Sigmoid colon (tissue), 7 donors: ENCODE measurements around the gene CCDC191. TPM values are rescaled to one million over a fixed set of nuclear protein-coding genes. Genes with fewer than 3 reads are reported as not detected.

Experiments used
- DNase-seq: peaks from one replicate; pipeline ENCODE4 v3.0.0-alpha.2; 2019
- H3K27ac ChIP-seq, 4 donors: fragments of 200-600 bp; sonication (generic); one replicate each; pipeline ENCODE4 v1.5.1; 2016 to 2019; ENCODE audit warnings: mild to moderate bottlenecking in 1 of 4
- H3K27me3 ChIP-seq, 3 donors: fragments of 200-600 bp; sonication (generic); one replicate each; pipeline ENCODE4 v1.5.1; 2019; ENCODE audit warnings: mild to moderate bottlenecking in 1 of 3
- H3K36me3 ChIP-seq, 4 donors: fragments of 200-600 bp; sonication (generic); one replicate each; pipeline ENCODE4 v1.5.1; 2016 to 2019
- H3K4me1 ChIP-seq, 4 donors: fragments of 200-600 bp; sonication (generic); one replicate each; pipeline ENCODE4 v1.5.1; 2017 to 2019
- H3K4me3 ChIP-seq, 4 donors: fragments of 200-600 bp; sonication (generic); one replicate each; pipeline ENCODE4 v1.5.1; 2017 to 2019; ENCODE audit warnings: mild to moderate bottlenecking in 2 of 4, moderate library complexity in 1 of 4
- H3K9me3 ChIP-seq, 4 donors: fragments of 200-600 bp in 3 of 4; sonication (generic) in 3 of 4; one replicate each; pipeline versions ENCODE4 v1.5.1 to v1.6.1; 2013 to 2019
- EP300 ChIP-seq, 4 donors: sonication (generic); formaldehyde crosslinking; IDR thresholded peaks; one replicate each; pipeline ENCODE4 v1.6.1; 2017; ENCODE audit warnings: antibody characterized with exemption in 4 of 4
- POLR2A ChIP-seq, 2 donors: fragments of 450-650 bp; IDR thresholded peaks; one replicate each; pipeline ENCODE4 v1.6.1; 2016; ENCODE audit warnings: antibody characterized with exemption in 2 of 2, mild to moderate bottlenecking in 2 of 2, moderate library complexity in 2 of 2
- POLR2AphosphoS5 ChIP-seq, 4 donors: sonication (generic); formaldehyde crosslinking; IDR thresholded peaks; one replicate each; pipeline ENCODE4 v1.6.1; 2017; ENCODE audit warnings: antibody characterized with exemption in 4 of 4
- WGBS, 2 donors: extraction: QIAGEN DNeasy Blood & Tissue Kit; methylation state at CpG; one replicate each; pipeline ENCODE4 v1.1.7; 2013; 5-methylcytosine and 5-hydroxymethylcytosine counted together
- intact Hi-C: fragments of 100-400 bp; cut with DNase I; formaldehyde crosslinking; loops from one replicate; pipeline ENCODE4 v1.15.1; 2023
- polyA plus RNA-seq, 3 donors: library from polyadenylated mRNA; stranded (reverse); fragments of 200-250 nt; gene quantifications; one replicate each; pipeline ENCODE4 v1.2.3, GENCODE V29; 2013
- total RNA-seq, 4 donors: library from RNA; depleted of rRNA; stranded (reverse); fragments of >200 nt; gene quantifications; one replicate each; pipeline ENCODE4 v1.1.0, GENCODE V29; 2016
- TF ChIP-seq, protein P1 (sequence below), 4 experiments: fragments of 450-650 bp in 3 of 4; fragments of 200-600 bp in 1 of 4; IDR thresholded peaks; one replicate each; pipeline ENCODE4 v1.5.1; 2016 to 2019; ENCODE audit warnings: antibody characterized with exemption in 4 of 4, mild to moderate bottlenecking in 3 of 4, moderate library complexity in 2 of 4
- donor health status: healthy with polysubstance abuse.
- donor health status: Bipolar disorder and iron deficiency.
- donor health status: healthy.

Gene CCDC191
- total and polyA plus RNA-seq, 7 donors = 0.60 to 5.5 (median 3.2) TPM

DNA sequence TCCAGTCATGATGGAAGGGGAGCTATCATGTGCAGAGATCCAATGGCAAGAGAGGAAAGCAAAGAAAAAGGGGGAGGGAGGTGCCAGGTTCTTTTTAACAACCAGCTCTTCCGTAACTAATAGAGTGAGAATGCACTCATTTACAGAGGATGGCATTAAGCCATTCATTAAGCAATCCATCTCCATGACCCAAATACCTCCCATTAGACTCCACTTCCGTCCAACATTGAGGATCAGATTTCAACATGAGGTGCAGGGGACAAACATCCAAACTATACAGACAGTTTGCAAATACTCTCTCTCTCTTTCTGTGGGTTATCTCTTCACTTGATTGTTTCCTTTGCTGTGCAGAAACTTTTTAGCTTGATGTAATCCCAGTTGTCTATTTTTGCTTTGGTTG is 87.3 kb downstream of the CCDC191 start:
- H3K27ac ChIP-seq = no peak overlapping the region
- H3K36me3 ChIP-seq = no peaks in the 10 kb centered on the region
- intact Hi-C loops = no loop called here
- H3K9me3 ChIP-seq = peaks cover 0 to 12% (median 3%) of the 10 kb centered on the region in 4 donors
- H3K27me3 ChIP-seq = no peaks in the 10 kb centered on the region
- DNase-seq = no peak
- WGBS, 2 donors = 84 to 89% methylated on average over 2 of the region's 2 CpGs
- no peaks in the 10 kb centered on the region for H3K4me1 ChIP-seq
- H3K4me3 ChIP-seq = no peak overlapping the region
- TF ChIP-seq POLR2AphosphoS5 (IDR thresholded peaks at IDR 0.05) = no peak
- TF ChIP-seq, protein P1, sequence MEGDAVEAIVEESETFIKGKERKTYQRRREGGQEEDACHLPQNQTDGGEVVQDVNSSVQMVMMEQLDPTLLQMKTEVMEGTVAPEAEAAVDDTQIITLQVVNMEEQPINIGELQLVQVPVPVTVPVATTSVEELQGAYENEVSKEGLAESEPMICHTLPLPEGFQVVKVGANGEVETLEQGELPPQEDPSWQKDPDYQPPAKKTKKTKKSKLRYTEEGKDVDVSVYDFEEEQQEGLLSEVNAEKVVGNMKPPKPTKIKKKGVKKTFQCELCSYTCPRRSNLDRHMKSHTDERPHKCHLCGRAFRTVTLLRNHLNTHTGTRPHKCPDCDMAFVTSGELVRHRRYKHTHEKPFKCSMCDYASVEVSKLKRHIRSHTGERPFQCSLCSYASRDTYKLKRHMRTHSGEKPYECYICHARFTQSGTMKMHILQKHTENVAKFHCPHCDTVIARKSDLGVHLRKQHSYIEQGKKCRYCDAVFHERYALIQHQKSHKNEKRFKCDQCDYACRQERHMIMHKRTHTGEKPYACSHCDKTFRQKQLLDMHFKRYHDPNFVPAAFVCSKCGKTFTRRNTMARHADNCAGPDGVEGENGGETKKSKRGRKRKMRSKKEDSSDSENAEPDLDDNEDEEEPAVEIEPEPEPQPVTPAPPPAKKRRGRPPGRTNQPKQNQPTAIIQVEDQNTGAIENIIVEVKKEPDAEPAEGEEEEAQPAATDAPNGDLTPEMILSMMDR (IDR thresholded peaks at IDR 0.05) = no peak
- TF ChIP-seq POLR2A (IDR thresholded peaks at IDR 0.05) = no peak
- no peak for TF ChIP-seq EP300 (IDR thresholded peaks at IDR 0.05)

DNA sequence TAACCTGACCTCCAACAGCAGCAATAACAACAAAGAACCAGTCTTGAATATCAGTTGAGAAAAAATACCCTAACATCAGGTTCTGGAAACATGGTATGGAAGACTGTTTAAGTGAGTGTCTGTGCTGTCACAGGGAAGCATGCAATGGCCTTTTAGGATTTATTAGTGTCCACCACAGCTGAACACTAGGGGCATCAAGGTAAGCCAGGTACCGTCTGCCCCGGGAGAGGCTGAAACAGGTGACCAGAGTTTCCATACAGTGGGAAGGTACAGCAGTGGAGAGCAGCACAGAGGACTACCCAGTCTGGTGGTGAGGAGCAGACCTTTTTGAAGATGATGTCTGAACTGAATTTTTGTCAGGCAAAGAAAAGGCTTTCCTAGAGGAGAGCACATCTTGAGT is 90.2 kb downstream of the CCDC191 start:
- Histone ChIP-seq H3K9me3 (no peaks in the 10 kb centered on the region), H3K27ac (no peak overlapping the region), H3K36me3 (no peaks in the 10 kb centered on the region), H3K4me3 (no peak overlapping the region), H3K27me3 (no peaks in the 10 kb centered on the region), H3K4me1 (no peaks in the 10 kb centered on the region)
- WGBS, 2 donors = 89 to 90% methylated on average over 2 of the region's 2 CpGs
- TF ChIP-seq EP300 (IDR thresholded peaks at IDR 0.05) (no peak), POLR2A (IDR thresholded peaks at IDR 0.05) (no peak), POLR2AphosphoS5 (IDR thresholded peaks at IDR 0.05) (no peak)
- TF ChIP-seq, protein P1 (IDR thresholded peaks at IDR 0.05) = no peak
- no peak for DNase-seq
- intact Hi-C loops = no loop called here

DNA sequence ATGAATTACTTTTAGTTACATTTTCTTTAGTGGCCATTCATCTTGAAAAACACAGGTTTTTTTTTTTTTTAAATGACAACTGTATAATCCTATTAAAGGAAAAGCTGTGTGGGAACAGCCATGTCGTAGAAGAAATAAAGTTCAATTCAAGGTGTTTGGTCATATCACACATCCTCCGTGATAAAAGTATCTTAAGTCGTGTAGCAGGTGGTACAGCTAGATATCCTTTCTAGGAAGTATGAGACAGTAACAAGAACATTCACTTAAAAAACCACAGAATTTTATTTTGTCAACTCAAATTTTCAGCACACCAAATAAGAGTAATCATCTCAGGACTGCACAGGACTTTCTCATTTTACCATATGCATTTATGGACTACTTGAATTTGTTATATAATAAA is 92.4 kb downstream of the CCDC191 start:
- 81 to 90% methylated on average over 3 of the region's 3 CpGs for WGBS, 2 donors
- TF ChIP-seq, protein P1 (IDR thresholded peaks at IDR 0.05) = no peak
- TF ChIP-seq POLR2A (IDR thresholded peaks at IDR 0.05) (no peak), EP300 (IDR thresholded peaks at IDR 0.05) (no peak), POLR2AphosphoS5 (IDR thresholded peaks at IDR 0.05) (no peak)
- no peaks in the 10 kb centered on the region for H3K36me3 ChIP-seq
- DNase-seq = no peak
- no peak overlapping the region for H3K27ac ChIP-seq
- no peaks in the 10 kb centered on the region for H3K4me1 ChIP-seq
- intact Hi-C loops = no loop called here
- H3K27me3 ChIP-seq = no peaks in the 10 kb centered on the region
- H3K4me3 ChIP-seq = no peak overlapping the region
- H3K9me3 ChIP-seq = no peaks in the 10 kb centered on the region

DNA sequence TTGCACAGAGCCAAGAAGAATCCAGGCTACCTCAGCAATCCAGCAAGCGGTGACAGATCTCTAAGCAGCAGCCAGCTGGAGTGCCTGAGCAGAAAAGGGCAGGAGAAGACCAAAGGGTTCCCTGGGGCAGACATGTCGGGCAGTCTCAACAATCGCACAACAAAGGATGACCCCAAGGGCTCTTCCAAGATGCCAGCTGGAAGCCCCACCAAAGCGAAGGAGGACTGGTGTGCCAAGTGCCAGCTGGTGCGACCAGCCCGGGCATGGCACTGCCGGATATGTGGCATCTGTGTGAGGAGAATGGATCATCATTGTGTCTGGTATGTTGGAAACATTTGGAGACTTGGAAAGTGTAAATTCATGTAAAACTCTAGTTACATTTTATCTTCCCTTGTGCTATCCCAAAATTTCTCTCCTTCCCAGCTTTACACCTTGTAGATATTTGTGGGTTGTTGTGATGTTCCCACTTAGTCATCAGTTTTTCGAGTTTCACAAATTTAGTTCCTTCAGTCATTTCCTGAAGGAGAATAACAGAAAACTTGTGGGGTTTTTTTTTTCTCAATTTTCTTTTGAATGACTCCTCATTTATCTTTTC is 102.1 kb downstream of the CCDC191 start:
- H3K9me3 ChIP-seq = no peaks in the 10 kb centered on the region
- no peak overlapping the region for H3K4me3 ChIP-seq
- H3K36me3 ChIP-seq = no peaks in the 10 kb centered on the region
- H3K27me3 ChIP-seq = no peaks in the 10 kb centered on the region
- TF ChIP-seq POLR2A (IDR thresholded peaks at IDR 0.05) (no peak), EP300 (IDR thresholded peaks at IDR 0.05) (no peak), POLR2AphosphoS5 (IDR thresholded peaks at IDR 0.05) (no peak)
- TF ChIP-seq, protein P1 (IDR thresholded peaks at IDR 0.05) = no peak
- intact Hi-C loops = no loop called here
- WGBS, 2 donors = 85 to 93% methylated on average over 8 of the region's 8 CpGs
- no peak for DNase-seq
- no peak overlapping the region for H3K27ac ChIP-seq
- no peaks in the 10 kb centered on the region for H3K4me1 ChIP-seq

DNA sequence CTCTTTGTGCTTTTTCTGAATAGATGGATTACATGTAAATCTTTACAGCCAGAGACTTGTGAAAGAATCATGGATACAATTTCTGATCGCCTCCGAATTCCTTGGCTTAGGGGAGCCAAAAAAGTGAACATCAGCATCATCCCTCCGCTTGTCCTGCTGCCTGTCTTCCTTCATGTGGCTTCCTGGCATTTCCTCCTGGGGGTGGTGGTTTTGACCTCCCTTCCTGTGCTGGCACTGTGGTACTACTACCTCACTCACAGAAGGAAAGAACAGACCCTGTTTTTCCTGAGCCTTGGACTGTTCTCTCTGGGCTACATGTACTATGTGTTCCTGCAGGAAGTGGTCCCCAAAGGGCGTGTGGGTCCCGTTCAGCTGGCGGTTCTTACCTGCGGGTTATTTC is 102.6 kb downstream of the CCDC191 start:
- H3K27me3 ChIP-seq = no peaks in the 10 kb centered on the region
- no peaks in the 10 kb centered on the region for H3K36me3 ChIP-seq
- intact Hi-C loops = no loop called here
- H3K4me1 ChIP-seq = peaks cover 0 to 3% (median 2%) of the 10 kb centered on the region in 4 donors
- no peaks in the 10 kb centered on the region for H3K9me3 ChIP-seq
- H3K27ac ChIP-seq = no peak overlapping the region
- no peak overlapping the region for H3K4me3 ChIP-seq
- TF ChIP-seq POLR2A (IDR thresholded peaks at IDR 0.05) (no peak), EP300 (IDR thresholded peaks at IDR 0.05) (no peak), POLR2AphosphoS5 (IDR thresholded peaks at IDR 0.05) (no peak)
- TF ChIP-seq, protein P1 (IDR thresholded peaks at IDR 0.05) = no peak
- DNase-seq = no peak
- 57 to 85% methylated on average over 7 of the region's 7 CpGs for WGBS, 2 donors
